H1 (cell line): ENCODE results near the gene SYCE3. TPM values are rescaled to one million over a fixed set of nuclear protein-coding genes. Genes with fewer than 3 reads are reported as not detected.

ENCODE experiments used
- CTCF ChIA-PET: fragments of 300-600 bp; sonication (Branson Sonifier 250); formaldehyde crosslinking; loops from one replicate; lab custom pipeline; 2021; ENCODE audit not compliant: partially characterized antibody; lab: Charles Lee
- POLR2A ChIA-PET: fragments of 300-600 bp; sonication (Branson Sonifier 250); formaldehyde crosslinking; loops from one replicate; lab custom pipeline; 2021; ENCODE audit warnings: inconsistent platforms; ENCODE audit not compliant: partially characterized antibody; lab: Charles Lee
- DNase-seq, 2 experiments: peaks; one replicate each; pipeline versions ENCODE4 v3.0.0 to v3.0.0-alpha.2; 2010 to 2022; ENCODE audit warnings: low spot score in 2 of 2, low read depth in 1 of 2, mixed read lengths in 1 of 2
- FAIRE-seq: peaks from 2 replicates; lab custom pipeline; 2011; peaks lifted over from hg19 to GRCh38; lab: Jason Lieb, UNC
- H2AFZ ChIP-seq: 2 replicates; pipeline ENCODE4 v1.8.1; 2012; ENCODE audit warnings: low read length, inconsistent platforms
- H2AK5ac ChIP-seq: 2 replicates; pipeline ENCODE4 v1.6.1; 2013; ENCODE audit warnings: low read depth, low read length
- H2BK120ac ChIP-seq: replicated peaks from 2 replicates; pipeline ENCODE3; 2013; ENCODE audit warnings: low read depth, low read length, inconsistent platforms
- H2BK12ac ChIP-seq: 2 replicates; pipeline ENCODE4 v1.6.1; 2013; ENCODE audit warnings: low read depth, low read length
- H2BK15ac ChIP-seq: 2 replicates; pipeline ENCODE4 v1.6.1; 2013; ENCODE audit warnings: low read length
- H2BK20ac ChIP-seq: 2 replicates; pipeline ENCODE4 v1.6.1; 2013; ENCODE audit warnings: low read length
- H2BK5ac ChIP-seq: 2 replicates; pipeline ENCODE4 v1.6.1; 2013; ENCODE audit warnings: low read depth, low read length
- H3K14ac ChIP-seq: 2 replicates; pipeline ENCODE4 v1.6.1; 2013; ENCODE audit warnings: inconsistent platforms; ENCODE audit not compliant: insufficient read length
- H3K18ac ChIP-seq: 2 replicates; pipeline ENCODE4 v1.6.1; 2013; ENCODE audit warnings: low read length; ENCODE audit errors: extremely low read depth
- H3K23ac ChIP-seq: 2 replicates; pipeline ENCODE4 v1.6.1; 2013; ENCODE audit warnings: inconsistent platforms; ENCODE audit not compliant: insufficient read length
- H3K23me2 ChIP-seq: 2 replicates; pipeline ENCODE4 v1.6.1; 2013; ENCODE audit warnings: low read depth, low read length
- H3K27ac ChIP-seq: 2 replicates; pipeline ENCODE4 v1.6.1; 2011; ENCODE audit warnings: low read depth, low read length, inconsistent platforms
- H3K27me3 ChIP-seq, 4 experiments: replicated peaks in 1 of 4; 1 replicate in 1 of 4; 2 replicates in 3 of 4; pipeline versions ENCODE4 v1.6.1 to v1.8.1; 2011 to 2013; ENCODE audit warnings: low read length in 3 of 4, mild to moderate bottlenecking in 3 of 4, inconsistent platforms in 2 of 4, mixed read lengths in 2 of 4, moderate library complexity in 1 of 4; ENCODE audit not compliant: control insufficient read depth in 3 of 4, insufficient read depth in 3 of 4; ENCODE audit errors: extremely low read depth in 1 of 4
- H3K36me3 ChIP-seq, 4 experiments: 2 replicates each; pipeline versions ENCODE4 v1.6.1 to v1.8.1; 2011 to 2013; ENCODE audit warnings: mild to moderate bottlenecking in 4 of 4, low read length in 3 of 4, moderate library complexity in 2 of 4, control low read depth in 1 of 4, inconsistent platforms in 1 of 4; ENCODE audit not compliant: insufficient read depth in 4 of 4, control insufficient read depth in 2 of 4
- H3K4ac ChIP-seq: replicated peaks from 2 replicates; pipeline ENCODE3; 2013; ENCODE audit warnings: low read length, low read depth, mixed read lengths, inconsistent platforms; ENCODE audit not compliant: insufficient read length
- H3K4me1 ChIP-seq, 4 experiments: replicated peaks in 1 of 4; 1 replicate in 1 of 4; 2 replicates in 3 of 4; pipeline versions ENCODE4 v1.6.1 to v1.8.1; 2011 to 2013; ENCODE audit warnings: low read length in 3 of 4, inconsistent platforms in 2 of 4, mixed read lengths in 1 of 4; ENCODE audit not compliant: insufficient read depth in 4 of 4, control insufficient read depth in 3 of 4
- H3K4me2 ChIP-seq, 2 experiments: 2 replicates each; pipeline versions ENCODE4 v1.6.1 to v1.8.1; 2011 to 2013; ENCODE audit warnings: low read depth in 2 of 2, low read length in 2 of 2, control low read depth in 1 of 2, inconsistent platforms in 1 of 2, mild to moderate bottlenecking in 1 of 2; ENCODE audit not compliant: insufficient read depth in 1 of 2
- H3K4me3 ChIP-seq, 4 experiments: fragments of 200-600, 300-600 bp in 1 of 4; sonication (generic), shearing (Covaris generic), sonication (Bioruptor Twin) in 1 of 4; 2 replicates each; pipeline versions ENCODE4 v1.5.1 to v1.8.1; 2011 to 2016; ENCODE audit warnings: low read length in 4 of 4, low read depth in 3 of 4, control low read depth in 2 of 4, inconsistent platforms in 2 of 4, mild to moderate bottlenecking in 2 of 4, mixed read lengths in 1 of 4, moderate library complexity in 1 of 4; ENCODE audit not compliant: insufficient read depth in 2 of 4; ENCODE audit errors: extremely low read depth in 1 of 4
- H3K56ac ChIP-seq: replicated peaks from 2 replicates; pipeline ENCODE3; 2013; ENCODE audit warnings: low read depth, mild to moderate bottlenecking, mixed read lengths, low read length, inconsistent platforms; ENCODE audit not compliant: insufficient read length
- H3K79me1 ChIP-seq: 2 replicates; pipeline ENCODE4 v1.6.1; 2013; ENCODE audit warnings: low read depth, low read length, control low read depth
- H3K79me2 ChIP-seq, 2 experiments: 2 replicates each; pipeline versions ENCODE4 v1.6.1 to v1.8.1; 2012 to 2013; ENCODE audit warnings: low read length in 2 of 2, mild to moderate bottlenecking in 2 of 2, inconsistent platforms in 1 of 2; ENCODE audit not compliant: insufficient read depth in 2 of 2, control insufficient read depth in 1 of 2
- H3K9ac ChIP-seq, 4 experiments: replicated peaks in 1 of 4; 1 replicate in 1 of 4; 2 replicates in 3 of 4; pipeline versions ENCODE4 v1.6.1 to v1.8.1; 2011 to 2013; ENCODE audit warnings: low read depth in 3 of 4, low read length in 3 of 4, control low read depth in 2 of 4, mild to moderate bottlenecking in 2 of 4, moderate library complexity in 2 of 4, inconsistent platforms in 1 of 4; ENCODE audit errors: extremely low read depth in 1 of 4
- H3K9me3 ChIP-seq, 2 experiments: 2 replicates each; pipeline versions ENCODE4 v1.6.1 to v1.8.1; 2012 to 2013; ENCODE audit warnings: mild to moderate bottlenecking in 2 of 2, moderate library complexity in 2 of 2, control low read depth in 1 of 2, inconsistent platforms in 1 of 2, low read depth in 1 of 2, low read length in 1 of 2, mixed read lengths in 1 of 2; ENCODE audit not compliant: insufficient read depth in 2 of 2
- H4K20me1 ChIP-seq, 2 experiments: replicated peaks in 1 of 2; 2 replicates each; pipeline versions ENCODE3 to v1.8.1; 2011 to 2013; ENCODE audit warnings: inconsistent platforms in 2 of 2, low read length in 2 of 2, mild to moderate bottlenecking in 1 of 2; ENCODE audit not compliant: insufficient read depth in 2 of 2, control insufficient read depth in 1 of 2
- H4K5ac ChIP-seq: 2 replicates; pipeline ENCODE4 v1.6.1; 2013; ENCODE audit warnings: low read length, low read depth, mixed read lengths, inconsistent platforms; ENCODE audit not compliant: insufficient read length
- H4K8ac ChIP-seq: 2 replicates; pipeline ENCODE4 v1.8.0; 2013; ENCODE audit warnings: mild to moderate bottlenecking, moderate library complexity, low read length, inconsistent platforms; ENCODE audit not compliant: insufficient read depth; ENCODE audit errors: extremely low read depth
- H4K91ac ChIP-seq: replicated peaks from 2 replicates; pipeline ENCODE3; 2013; ENCODE audit warnings: low read length, mixed read lengths, inconsistent platforms; ENCODE audit not compliant: insufficient read length
- ASH2L ChIP-seq: fragments of 200-600, 300-600 bp; sonication (generic); IDR thresholded peaks from one replicate; pipeline ENCODE4 v1.7.1; 2017; ENCODE audit warnings: low read length
- BACH1 ChIP-seq: IDR thresholded peaks from 2 replicates; pipeline ENCODE4 v1.6.1; 2012; ENCODE audit warnings: low read length, improper control_type of control experiment
- CBX5 ChIP-seq: fragments of 300-800, 300-1000 bp; sonication (generic); IDR thresholded peaks from 2 replicates; pipeline ENCODE4 v1.7.1; 2016; ENCODE audit warnings: antibody characterized with exemption, low read length, low read depth
- CBX8 ChIP-seq: fragments of 300-800, 300-1000 bp; sonication (generic); IDR thresholded peaks from 2 replicates; pipeline ENCODE4 v1.7.1; 2016; ENCODE audit warnings: low read depth, low read length, borderline replicate concordance
- CTBP2 ChIP-seq: IDR thresholded peaks from 2 replicates; pipeline ENCODE4 v1.7.0; 2011; ENCODE audit warnings: borderline replicate concordance, mild to moderate bottlenecking, moderate library complexity, mixed read lengths, low read length; ENCODE audit not compliant: insufficient read depth, insufficient read length
- KDM4A ChIP-seq: IDR thresholded peaks from one replicate; pipeline ENCODE4 v1.7.1; 2012; ENCODE audit warnings: low read depth, mild to moderate bottlenecking, moderate library complexity, low read length, inconsistent platforms; ENCODE audit not compliant: severe bottlenecking
- KDM5A ChIP-seq: fragments of 200-600 bp; IDR thresholded peaks from 2 replicates; pipeline ENCODE4 v1.7.1; 2012; ENCODE audit warnings: mild to moderate bottlenecking, low read length, inconsistent platforms, mixed read lengths
- SP2 ChIP-seq: IDR thresholded peaks from 2 replicates; pipeline ENCODE4 v1.6.1; 2012; ENCODE audit warnings: mild to moderate bottlenecking, low read length, inconsistent platforms
- SP4 ChIP-seq: IDR thresholded peaks from 2 replicates; pipeline ENCODE4 v1.6.1; 2012; ENCODE audit warnings: low read length, inconsistent platforms
- SUZ12 ChIP-seq: fragments of 200-600 bp; sonication (generic); IDR thresholded peaks from 2 replicates; pipeline ENCODE4 v1.6.1; 2012; ENCODE audit warnings: mild to moderate bottlenecking, inconsistent platforms, low read length, moderate library complexity, mixed read lengths
- TBP ChIP-seq: IDR thresholded peaks from 2 replicates; pipeline ENCODE4 v1.6.1; 2011; ENCODE audit warnings: low read depth, low read length, improper control_type of control experiment
- WGBS, 2 experiments: shearing (Covaris generic) in 1 of 2; methylation state at CpG; one replicate each; pipeline versions ENCODE4 v1.1.6 to v1.1.7; 2013 to 2015; ENCODE audit warnings: low lambda C conversion rate in 2 of 2, mixed read lengths in 2 of 2, inconsistent platforms in 1 of 2, low coverage in 1 of 2, missing lambda C conversion rate in 1 of 2; ENCODE audit not compliant: insufficient replicate concordance in 2 of 2, insufficient coverage in 1 of 2, insufficient read length in 1 of 2; ENCODE audit errors: extremely low coverage in 1 of 2, missing lambda C conversion rate in 1 of 2; 5-methylcytosine and 5-hydroxymethylcytosine counted together
- polyA plus RNA-seq, 7 experiments: library from polyadenylated mRNA; depleted of rRNA in 3 of 7; stranded (reverse) in 5 of 7; unstranded in 2 of 7; fragments of >200 nt in 5 of 7; fragments of 200-250 nt in 2 of 7; gene quantifications; 1 replicate in 5 of 7; 2 replicates in 1 of 7; 4 replicates in 1 of 7; pipeline versions ENCODE4 v1.2.1 to v1.2.3, GENCODE V29; 2011 to 2013; ENCODE audit warnings: missing spikeins in 2 of 7, mixed read lengths in 2 of 7
- total RNA-seq: library from RNA; stranded (reverse); fragmentation: NEBNext Ultra II Directional; extraction: Animal tissue kit (Norgen Biotek cat#: 25700); gene quantifications from 2 replicates; pipeline ENCODE4 v1.2.1, GENCODE V29; 2021
- TF ChIP-seq, protein P1 (sequence below): IDR thresholded peaks from 2 replicates; pipeline ENCODE4 v1.6.1; 2012; ENCODE audit warnings: low read length, inconsistent platforms

The SYCE3 gene
- total and polyA plus RNA-seq, 2 of the 8 experiments (the other 6 are each of a cell fraction or from before 2014, with no cell fraction given), result 1.9 TPM; not detected in 1

DNA sequence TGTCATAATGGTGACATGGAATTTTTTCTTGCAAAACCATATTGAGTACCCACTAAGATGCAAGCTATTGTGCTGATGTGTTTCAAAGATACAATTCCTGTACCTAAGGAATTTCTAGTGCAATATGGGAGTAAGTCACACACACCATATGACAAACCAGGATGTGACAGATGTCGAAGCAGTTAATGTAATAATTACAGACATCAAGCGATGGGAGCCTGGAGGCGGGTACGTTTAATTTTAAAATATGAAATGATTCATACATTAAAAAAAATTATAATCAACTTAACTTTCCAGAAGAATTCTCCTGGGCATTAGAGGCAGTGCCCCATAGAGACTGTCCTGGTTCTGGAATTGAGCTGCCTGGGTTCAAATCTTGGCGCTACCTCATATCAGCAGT is 6.0 kb downstream of the SYCE3 start:
- no peak overlapping the region for H2AFZ ChIP-seq
- no peaks in the 10 kb centered on the region for H3K36me3 ChIP-seq
- DNase-seq (no peak), FAIRE-seq (no peak)
- no peak overlapping the region for H3K18ac ChIP-seq
- POLR2A ChIA-PET, result interaction anchor here (1.8 to 2.9 kb wide), 2 partner anchors 10 to 21 kb away, joined by 7 to 8 read pairs; partner anchors contain the start of gene CPT1B
- no peak overlapping the region for H2BK20ac ChIP-seq
- no peak overlapping the region for H3K4me3 ChIP-seq
- H3K23me2 ChIP-seq, result no peaks in the 10 kb centered on the region
- H3K79me1 ChIP-seq, result no peaks in the 10 kb centered on the region
- no peak overlapping the region for H3K4ac ChIP-seq
- no peak overlapping the region for H2BK12ac ChIP-seq
- no peak overlapping the region for H4K8ac ChIP-seq
- no peak overlapping the region for H4K5ac ChIP-seq
- 0 out of 7 replicates have a peak, but pooled peaks cover 0 to 2% (median 0%) of the 10 kb centered on the region in 4 experiments for H3K27me3 ChIP-seq
- CTCF ChIA-PET, result interaction anchor here (1.1 to 1.6 kb wide), 3 partner anchors 9 to 64 kb away, joined by 3 to 5 read pairs (median 3); no protein-coding TSS in a partner anchor
- H3K4me2 ChIP-seq, result no peak overlapping the region
- no peaks in the 10 kb centered on the region for H4K20me1 ChIP-seq
- H3K9me3 ChIP-seq, result no peaks in the 10 kb centered on the region
- no peak overlapping the region for H2BK5ac ChIP-seq
- H3K14ac ChIP-seq, result no peak overlapping the region
- H2BK15ac ChIP-seq, result no peak overlapping the region
- TF ChIP-seq CTBP2 (no peak), KDM5A (no peak), ASH2L (no peak), SUZ12 (no peak), SP4 (no peak), SP2 (no peak), CBX5 (no peak), KDM4A (no peak), TBP (no peak), CBX8 (no peak), BACH1 (no peak)
- TF ChIP-seq, protein P1, sequence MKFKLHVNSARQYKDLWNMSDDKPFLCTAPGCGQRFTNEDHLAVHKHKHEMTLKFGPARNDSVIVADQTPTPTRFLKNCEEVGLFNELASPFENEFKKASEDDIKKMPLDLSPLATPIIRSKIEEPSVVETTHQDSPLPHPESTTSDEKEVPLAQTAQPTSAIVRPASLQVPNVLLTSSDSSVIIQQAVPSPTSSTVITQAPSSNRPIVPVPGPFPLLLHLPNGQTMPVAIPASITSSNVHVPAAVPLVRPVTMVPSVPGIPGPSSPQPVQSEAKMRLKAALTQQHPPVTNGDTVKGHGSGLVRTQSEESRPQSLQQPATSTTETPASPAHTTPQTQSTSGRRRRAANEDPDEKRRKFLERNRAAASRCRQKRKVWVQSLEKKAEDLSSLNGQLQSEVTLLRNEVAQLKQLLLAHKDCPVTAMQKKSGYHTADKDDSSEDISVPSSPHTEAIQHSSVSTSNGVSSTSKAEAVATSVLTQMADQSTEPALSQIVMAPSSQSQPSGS, result no peak
- H3K23ac ChIP-seq, result no peak overlapping the region
- H4K91ac ChIP-seq, result no peak overlapping the region
- no peak overlapping the region for H2AK5ac ChIP-seq
- peaks cover 0 to 3% (median 1%) of the 10 kb centered on the region in 4 experiments; a peak in 3 of 7 replicates for H3K4me1 ChIP-seq
- H3K27ac ChIP-seq, result no peak overlapping the region
- H2BK120ac ChIP-seq, result no peak overlapping the region
- 94% methylated on average over 5 of the region's 5 CpGs; no CpG with 5 or more reads in 1 of the 2 experiments for WGBS, 2 experiments
- H3K79me2 ChIP-seq, result no peaks in the 10 kb centered on the region
- H3K9ac ChIP-seq, result no peak overlapping the region
- H3K56ac ChIP-seq, result no peak overlapping the region
